HG03175 (cell line): ENCODE data around the gene CAMSAP1.

Experiments used
- ATAC-seq: cut with Tn5 transposase; IDR thresholded peaks from one replicate; pipeline ENCODE4 v1.9.1; 2021; ENCODE audit warnings: mild to moderate bottlenecking, moderate library complexity; ENCODE audit not compliant: unreplicated experiment

Gene CAMSAP1

DNA sequence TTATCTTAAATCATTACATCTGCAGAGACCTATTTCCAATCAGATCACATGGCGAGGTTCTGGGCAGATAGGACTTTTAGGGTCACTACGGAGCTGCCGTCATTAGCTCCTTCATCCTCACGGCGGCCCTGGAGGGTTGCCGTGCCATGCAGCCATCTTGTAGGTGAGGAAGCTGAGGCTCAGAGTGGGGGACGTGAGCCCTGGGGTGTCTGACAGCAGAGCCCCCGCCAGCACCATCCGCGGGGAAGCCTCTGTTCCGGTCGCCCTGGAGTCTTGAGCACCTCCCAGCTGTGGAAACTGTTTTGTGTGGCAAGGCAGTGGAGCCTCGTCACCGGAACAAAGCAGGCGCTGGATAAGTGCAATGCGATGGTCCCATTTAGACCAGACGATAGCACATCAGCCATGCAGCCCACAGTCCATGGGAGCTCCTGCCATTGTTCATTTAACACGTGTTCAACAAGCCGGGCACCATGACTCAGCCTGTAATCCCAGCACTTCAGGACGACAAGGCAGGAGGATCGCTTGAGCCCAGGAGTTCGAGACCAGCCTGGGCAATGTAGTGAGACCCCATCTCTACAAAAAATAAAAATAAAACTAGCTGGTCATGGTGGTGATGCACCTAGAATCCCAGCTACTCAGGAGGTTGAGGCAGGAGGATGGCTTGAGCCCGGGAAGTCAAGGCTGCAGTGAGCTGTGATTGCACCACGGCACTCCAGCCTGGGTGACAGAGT lies 143.5 kb downstream of the CAMSAP1 start:
- no peak for ATAC-seq

DNA sequence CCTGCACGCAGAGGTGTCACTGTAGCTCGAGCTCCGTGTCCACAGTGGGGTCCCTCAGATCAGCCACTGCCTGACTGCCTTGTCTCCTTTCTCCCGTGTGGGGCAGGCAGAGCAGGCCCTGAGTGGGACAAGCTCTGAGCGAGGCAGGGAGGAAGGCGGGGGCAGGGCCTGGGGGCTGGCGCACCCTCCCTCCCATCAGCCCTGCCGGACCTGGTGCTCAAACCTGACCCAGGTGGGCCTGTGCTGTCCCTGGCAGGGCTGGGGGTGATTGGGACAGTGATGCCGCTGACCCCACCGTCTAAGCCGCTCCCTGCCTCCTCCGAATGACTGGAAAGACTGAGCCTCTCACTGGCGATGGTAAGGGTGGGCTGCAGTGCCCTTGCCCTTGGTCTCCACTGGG lies 144.4 kb downstream of the CAMSAP1 start:
- ATAC-seq: no peak

DNA sequence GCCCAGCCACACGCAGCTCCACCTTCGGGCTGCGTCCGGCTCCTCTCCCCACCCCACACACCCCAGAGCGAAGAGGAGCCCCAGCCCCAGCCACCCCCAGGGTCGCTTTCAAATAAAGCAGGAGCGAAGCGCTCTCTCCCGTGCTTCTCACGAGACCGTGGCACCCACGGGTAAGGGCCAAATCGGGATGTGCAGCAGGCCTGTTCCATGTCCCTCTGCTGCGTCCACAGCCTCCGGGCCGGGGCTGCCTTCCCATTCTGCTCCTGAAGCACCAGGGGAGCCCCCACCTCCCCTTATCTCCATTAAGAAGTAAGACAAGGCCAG lies 145.5 kb downstream of the CAMSAP1 start:
- ATAC-seq: no peak

DNA sequence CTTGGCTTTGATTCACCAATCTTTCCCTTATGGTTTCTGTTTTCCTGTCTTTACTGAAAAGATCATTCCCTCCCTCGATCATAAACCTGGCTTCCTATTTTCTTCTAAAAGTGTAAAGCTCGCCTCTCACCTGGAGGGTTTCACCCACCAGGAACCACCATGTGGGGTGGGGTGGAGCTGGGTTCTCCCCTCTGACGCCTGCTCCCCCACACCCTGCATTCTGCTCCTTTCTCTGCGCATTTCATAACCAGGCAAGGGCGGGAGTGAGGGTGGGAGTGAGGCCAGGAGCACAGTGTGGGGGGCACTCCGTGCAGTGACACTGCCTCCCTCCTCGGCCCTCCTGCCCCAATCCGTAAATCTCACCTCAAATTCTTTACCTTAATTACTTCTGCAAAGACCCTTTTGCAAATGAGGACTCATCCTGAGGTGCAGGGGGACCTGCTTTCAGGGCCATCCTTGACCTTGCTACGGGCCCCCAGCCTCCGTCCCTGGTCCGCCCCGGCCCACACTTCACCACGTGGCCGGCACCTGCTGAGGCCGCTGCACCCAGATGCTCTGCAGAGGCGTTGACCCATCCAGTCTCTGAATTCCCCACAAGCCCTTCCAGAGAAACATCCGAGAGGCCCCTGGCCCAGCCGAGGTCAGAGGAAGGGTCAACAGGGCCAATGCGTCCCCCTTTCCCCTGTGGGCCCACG lies 146.0 kb downstream of the CAMSAP1 start:
- ATAC-seq: no peak

DNA sequence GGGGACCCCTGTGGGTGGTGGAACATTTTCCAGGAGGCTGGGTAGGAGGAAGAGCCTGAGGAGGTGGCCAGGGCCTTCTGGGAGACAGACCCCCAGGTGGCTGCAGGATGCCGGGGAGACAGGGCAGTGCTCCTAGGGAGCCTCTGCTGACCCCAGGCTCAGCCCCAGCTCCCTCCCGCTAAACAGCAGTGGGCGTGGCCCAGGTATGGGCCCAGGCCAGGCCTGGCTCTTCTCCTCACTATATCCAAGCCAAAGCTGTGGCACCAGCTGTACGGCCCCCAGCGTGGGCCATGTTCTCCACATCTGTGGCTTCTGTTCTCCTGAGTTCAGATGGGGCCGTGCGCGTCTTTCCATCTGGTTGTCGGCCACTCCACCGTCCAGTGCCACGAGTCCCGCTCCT lies 146.9 kb downstream of the CAMSAP1 start:
- ATAC-seq: no peak

DNA sequence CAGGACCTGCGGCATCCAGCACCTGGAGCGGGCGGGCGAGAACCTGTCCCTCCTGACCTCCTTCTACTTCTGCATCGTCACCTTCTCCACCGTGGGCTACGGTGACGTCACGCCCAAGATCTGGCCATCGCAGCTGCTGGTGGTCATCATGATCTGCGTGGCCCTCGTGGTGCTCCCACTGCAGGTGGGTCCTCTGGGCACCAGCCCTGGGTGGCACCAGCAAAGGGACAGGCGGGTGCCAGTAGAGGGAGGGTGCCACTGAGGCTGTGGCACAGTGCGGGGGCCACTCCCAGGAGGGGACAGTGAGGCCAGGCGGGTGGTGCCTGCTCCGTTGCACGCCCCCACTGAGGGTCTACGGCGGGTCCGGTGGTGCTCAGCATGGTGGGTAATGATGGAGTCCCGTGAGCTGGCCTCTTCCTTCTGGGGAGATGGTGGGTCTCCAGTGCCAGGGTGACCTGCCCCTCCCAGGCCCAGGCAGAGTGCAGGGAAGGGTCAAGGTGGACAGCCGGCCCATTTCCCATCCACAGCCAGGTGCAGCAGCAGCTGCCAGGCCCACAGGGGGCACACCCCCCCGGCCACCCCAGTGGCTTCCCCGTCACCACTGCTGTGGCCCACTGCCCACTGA lies 147.6 kb downstream of the CAMSAP1 start:
- no peak for ATAC-seq

DNA sequence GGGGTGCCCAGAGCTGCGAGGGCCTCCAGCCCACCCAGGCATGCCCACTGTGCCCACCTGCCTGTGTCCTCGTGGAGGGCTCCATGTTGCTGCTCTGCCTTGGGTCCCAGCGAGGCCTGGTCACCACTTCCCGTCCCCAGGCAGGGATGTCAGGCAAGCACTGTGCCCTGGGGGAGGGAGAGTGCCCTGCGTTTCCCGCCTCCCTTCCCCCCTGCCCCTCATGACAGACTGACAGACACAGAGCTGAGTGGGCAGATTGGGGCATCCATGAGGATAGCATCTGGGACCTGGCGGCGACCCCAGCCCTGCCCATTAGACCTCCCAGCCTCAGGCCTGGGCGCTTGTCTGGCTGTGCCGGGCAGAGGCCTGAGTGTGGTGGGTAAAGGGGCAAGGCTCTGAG lies 148.5 kb downstream of the CAMSAP1 start:
- no peak for ATAC-seq
